H1 (cell line): Measurements from ENCODE around the gene ABCC10.
"Not testable (repeated sequence)": the region's sequence is repeated elsewhere in the genome, so short reads cannot be mapped to it uniquely, and the experiment has no call there.

Source experiments
- ASH2L ChIP-seq: fragments of 200-600, 300-600 bp; sonication (generic); IDR thresholded peaks from one replicate; pipeline ENCODE4 v1.7.1; 2017; ENCODE audit warnings: low read length
- CEBPB ChIP-seq: IDR thresholded peaks from 2 replicates; pipeline ENCODE4 v1.6.1; 2012; ENCODE audit warnings: low read depth, low read length
- CHD2 ChIP-seq: IDR thresholded peaks from 2 replicates; pipeline ENCODE4 v1.6.1; 2012; ENCODE audit warnings: low read length, improper control_type of control experiment
- CTBP2 ChIP-seq: IDR thresholded peaks from 2 replicates; pipeline ENCODE4 v1.7.0; 2011; ENCODE audit warnings: borderline replicate concordance, mild to moderate bottlenecking, moderate library complexity, mixed read lengths, low read length; ENCODE audit not compliant: insufficient read depth, insufficient read length
- CTCF ChIP-seq, 3 experiments: IDR thresholded peaks; 1 replicate in 2 of 3; 2 replicates in 1 of 3; pipeline versions ENCODE4 v1.5.1 to v1.6.1; 2011; ENCODE audit warnings: low read length in 3 of 3, mild to moderate bottlenecking in 3 of 3, inconsistent platforms in 2 of 3, low read depth in 1 of 3, moderate library complexity in 1 of 3; ENCODE audit not compliant: insufficient read depth in 1 of 3; ENCODE audit errors: control extremely low read depth in 1 of 3
- EZH2 ChIP-seq: fragments of 200-600 bp; sonication (generic); IDR thresholded peaks from 2 replicates; pipeline ENCODE4 v1.7.1; 2012; ENCODE audit warnings: low read depth, mild to moderate bottlenecking, moderate library complexity, low read length, inconsistent platforms; ENCODE audit not compliant: severe bottlenecking
- HDAC6 ChIP-seq: IDR thresholded peaks from one replicate; pipeline ENCODE4 v1.7.1; 2012; ENCODE audit warnings: low read depth, mild to moderate bottlenecking, inconsistent platforms, low read length, moderate library complexity
- MAX ChIP-seq: IDR thresholded peaks from 2 replicates; pipeline ENCODE4 v1.6.1; 2012; ENCODE audit warnings: inconsistent platforms
- POLR2A ChIP-seq, 2 experiments: IDR thresholded peaks; 1 replicate in 1 of 2; 2 replicates in 1 of 2; pipeline ENCODE4 v1.6.1; 2011; ENCODE audit warnings: low read depth in 2 of 2, low read length in 2 of 2, mild to moderate bottlenecking in 2 of 2; ENCODE audit errors: control extremely low read depth in 1 of 2
- POLR2AphosphoS5 ChIP-seq: IDR thresholded peaks from 2 replicates; pipeline ENCODE4 v1.6.1; 2011; ENCODE audit warnings: low read depth, low read length
- RXRA ChIP-seq: IDR thresholded peaks from 2 replicates; pipeline ENCODE4 v1.6.1; 2011; ENCODE audit warnings: low read depth, mild to moderate bottlenecking, low read length, moderate library complexity; ENCODE audit not compliant: insufficient read depth
- SP1 ChIP-seq: IDR thresholded peaks from 2 replicates; pipeline ENCODE4 v1.6.1; 2011; ENCODE audit warnings: low read depth, low read length
- TEAD4 ChIP-seq: IDR thresholded peaks from 2 replicates; pipeline ENCODE4 v1.6.1; 2012; ENCODE audit warnings: low read depth, low read length, inconsistent platforms, mixed read lengths

- TF ChIP-seq MAX; SP1; CTCF (IDR thresholded peaks at IDR 0.05; ENCODE audit: control extremely low read depth in 1 of 3, insufficient read depth in 1 of 3, low read depth in 1 of 3, low read length in 3 of 3); POLR2AphosphoS5; TEAD4; EZH2; POLR2A (IDR thresholded peaks at IDR 0.05; ENCODE audit: control extremely low read depth in 1 of 2, low read depth in 2 of 2, low read length in 2 of 2); ASH2L; RXRA; HDAC6; CHD2; CEBPB; CTBP2: not testable (repeated sequence)
Measured at GRCh38 chr6:43380858-43381257, 46.5 kb upstream of the ABCC10 start.
